Fibroblast of villous mesenchyme (primary cell): ENCODE data around the gene SHISA6. TPM values are rescaled to one million over a fixed set of nuclear protein-coding genes. Genes with fewer than 3 reads are reported as not detected.

Experiments
- DNase-seq: peaks from one replicate; pipeline ENCODE4 v3.0.0-alpha.2; 2010; ENCODE audit warnings: low read depth
- H3K4me3 ChIP-seq: 2 replicates; pipeline ENCODE4 v1.5.1; 2011; ENCODE audit warnings: low read depth, mild to moderate bottlenecking, low read length
- CTCF ChIP-seq: IDR thresholded peaks from 2 replicates; pipeline ENCODE4 v1.5.1; 2012; ENCODE audit warnings: low read depth, mild to moderate bottlenecking, low read length; ENCODE audit not compliant: insufficient read depth
- total RNA-seq: library from RNA; depleted of rRNA; stranded (reverse); fragments of >200 nt; gene quantifications from 2 replicates; pipeline ENCODE4 v1.2.3, GENCODE V29; 2012

The SHISA6 gene
- total RNA-seq, 1 donor, result not detected

- H3K4me3 ChIP-seq, result no peak overlapping the region
- DNase-seq, result no peak
- TF ChIP-seq CTCF, result no peak
These were observed 19.8 kb upstream of the SHISA6 start for GRCh38 chr17:11221196-11221595.

GRCh38 chr17:11221721-11222120 is 19.3 kb upstream of the SHISA6 start:
- TF ChIP-seq CTCF, result no peak
- no peak overlapping the region for H3K4me3 ChIP-seq
- no peak for DNase-seq

GRCh38 chr17:11238705-11239104 is 2.3 kb upstream of the SHISA6 start:
- no peak for DNase-seq
- no peak for TF ChIP-seq CTCF
- no peak overlapping the region for H3K4me3 ChIP-seq

- no peak for DNase-seq
- H3K4me3 ChIP-seq, result no peak overlapping the region
- TF ChIP-seq CTCF, result no peak
These were observed 1.5 kb upstream of the SHISA6 start for GRCh38 chr17:11239379-11239970.

GRCh38 chr17:11240041-11240840 is 772 bp upstream of the SHISA6 start:
- H3K4me3 ChIP-seq, result no peak overlapping the region
- no peak for TF ChIP-seq CTCF
- no peak for DNase-seq

- no peak for TF ChIP-seq CTCF
- H3K4me3 ChIP-seq, result no peak overlapping the region
- no peak for DNase-seq
These were observed 706 bp downstream of the SHISA6 start for GRCh38 chr17:11241611-11242226.
